Psoas muscle (tissue), 8 donors: ENCODE results near the gene MFSD6. TPM values are rescaled to one million over a fixed set of nuclear protein-coding genes. Genes with fewer than 3 reads are reported as not detected.
A peak's percentile ranks its signal among the peaks of the same experiment; 100 is the strongest.

ENCODE experiments used
- ATAC-seq, 4 donors: fragments of 200-7000 bp; cut with Tn5 transposase; one replicate each; pipeline ENCODE4 v1.9.1; 2020; ENCODE audit warnings: moderate library complexity in 3 of 4, mild to moderate bottlenecking in 2 of 4
- DNase-seq, 2 donors: peaks; one replicate each; pipeline ENCODE4 v3.0.0-alpha.2; 2020
- H3K27ac ChIP-seq: fragments of 200-600 bp; one replicate; pipeline ENCODE4 v1.8.0; 2022
- H3K27me3 ChIP-seq, 3 donors: fragments of 200-600 bp in 1 of 3; one replicate each; pipeline versions ENCODE4 v1.6.1 to v1.8.0; 2013 to 2022; ENCODE audit warnings: low read length in 2 of 3, mild to moderate bottlenecking in 2 of 3, moderate library complexity in 1 of 3; ENCODE audit not compliant: insufficient read depth in 3 of 3
- H3K36me3 ChIP-seq, 2 donors: fragments of 200-600 bp in 1 of 2; one replicate each; pipeline versions ENCODE4 v1.6.1 to v1.8.0; 2013 to 2022; ENCODE audit warnings: low read depth in 1 of 2, mild to moderate bottlenecking in 1 of 2, moderate library complexity in 1 of 2; ENCODE audit not compliant: insufficient read depth in 1 of 2
- H3K4me1 ChIP-seq: fragments of 200-600 bp; one replicate; pipeline ENCODE4 v1.8.0; 2022
- H3K4me3 ChIP-seq: fragments of 200-600 bp; one replicate; pipeline ENCODE4 v1.8.0; 2022; ENCODE audit warnings: mild to moderate bottlenecking
- H3K9me3 ChIP-seq: fragments of 200-600 bp; one replicate; pipeline ENCODE4 v1.8.0; 2022
- CTCF ChIP-seq: fragments of 200-600 bp; IDR thresholded peaks from one replicate; pipeline ENCODE4 v1.8.0; 2022; ENCODE audit warnings: antibody characterized with exemption
- WGBS, 3 donors: extraction: QIAGEN DNeasy Blood & Tissue Kit; methylation state at CpG; one replicate each; pipeline versions ENCODE4 v1.1.6 to v1.1.7; 2013; 5-methylcytosine and 5-hydroxymethylcytosine counted together
- intact Hi-C, 2 donors: fragments of 100-400 bp; cut with DNase I; formaldehyde crosslinking; loops; one replicate each; pipeline versions ENCODE4 v1.11.0 to v1.14.2; 2022
- polyA plus RNA-seq, 3 donors: library from polyadenylated mRNA; stranded (reverse); fragments of 200-250 nt; gene quantifications; one replicate each; pipeline ENCODE4 v1.2.3, GENCODE V29; 2013
- total RNA-seq, 4 donors: library from RNA; stranded (reverse); fragmentation: NEBNext Ultra II Directional in 2 of 4; extraction: Animal tissue kit (Norgen Biotek cat#: 25700) in 2 of 4; gene quantifications; one replicate each; pipeline versions ENCODE4 v1.2.1 to v1.2.4, GENCODE V29; 2021 to 2023
- donor health status: healthy with polysubstance abuse.
- donor health status: DM: no; HTN: no; CAD: no; lungs with moderate emphysema.
- donor health status: Bipolar disorder and iron deficiency.
- donor health status: healthy.
- donor health status: DM: yes; HTN: yes; CAD: no.
- donor health status: DM: no; HTN: no; CAD: no.
- donor health status: DM: no; HTN: no; CAD: no.
- donor health status: DM: yes; HTN: yes; CAD: no.

MFSD6 gene
- total and polyA plus RNA-seq, 7 donors, result 2.6 to 9.4 (median 5.0) TPM

DNA sequence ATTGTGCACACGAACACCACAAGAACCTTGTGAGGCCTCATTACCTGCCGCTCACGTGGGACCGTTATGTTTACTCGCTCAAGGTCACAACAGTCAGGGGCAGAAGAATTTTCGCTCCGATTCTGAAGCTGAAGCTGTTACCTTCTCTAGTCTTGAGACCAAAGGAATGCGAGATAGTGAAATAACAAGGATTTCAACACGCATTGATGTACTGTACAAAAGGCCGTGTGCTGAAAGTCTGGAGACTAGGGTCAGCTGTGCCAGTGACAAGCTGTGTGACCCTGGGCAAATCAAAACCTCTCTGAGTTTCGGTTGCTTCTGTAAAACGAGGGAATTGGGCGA, 125.8 kb downstream of the MFSD6 start:
- no peaks in the 10 kb centered on the region for H3K36me3 ChIP-seq
- peak overlapping the region; percentile 94 for H3K27ac ChIP-seq
- H3K27me3 ChIP-seq, result no peaks in the 10 kb centered on the region
- H3K9me3 ChIP-seq, result peaks cover 3% of the 10 kb centered on the region
- no peak for TF ChIP-seq CTCF
- H3K4me3 ChIP-seq, result peak overlapping the region; percentile 93
- intact Hi-C loops, result loop anchor here (1.0 to 5.0 kb wide), 3 partner anchors 115 to 149 kb away; partner anchors contain the start of gene NAB1 (in 1 of the 2)
- peak; percentile 4 to 52 (median 22) for ATAC-seq
- no peak for DNase-seq
- 5 to 23% (median 8%) methylated on average over 13 of the region's 13 CpGs for WGBS, 3 donors
- H3K4me1 ChIP-seq, result no peaks in the 10 kb centered on the region

DNA sequence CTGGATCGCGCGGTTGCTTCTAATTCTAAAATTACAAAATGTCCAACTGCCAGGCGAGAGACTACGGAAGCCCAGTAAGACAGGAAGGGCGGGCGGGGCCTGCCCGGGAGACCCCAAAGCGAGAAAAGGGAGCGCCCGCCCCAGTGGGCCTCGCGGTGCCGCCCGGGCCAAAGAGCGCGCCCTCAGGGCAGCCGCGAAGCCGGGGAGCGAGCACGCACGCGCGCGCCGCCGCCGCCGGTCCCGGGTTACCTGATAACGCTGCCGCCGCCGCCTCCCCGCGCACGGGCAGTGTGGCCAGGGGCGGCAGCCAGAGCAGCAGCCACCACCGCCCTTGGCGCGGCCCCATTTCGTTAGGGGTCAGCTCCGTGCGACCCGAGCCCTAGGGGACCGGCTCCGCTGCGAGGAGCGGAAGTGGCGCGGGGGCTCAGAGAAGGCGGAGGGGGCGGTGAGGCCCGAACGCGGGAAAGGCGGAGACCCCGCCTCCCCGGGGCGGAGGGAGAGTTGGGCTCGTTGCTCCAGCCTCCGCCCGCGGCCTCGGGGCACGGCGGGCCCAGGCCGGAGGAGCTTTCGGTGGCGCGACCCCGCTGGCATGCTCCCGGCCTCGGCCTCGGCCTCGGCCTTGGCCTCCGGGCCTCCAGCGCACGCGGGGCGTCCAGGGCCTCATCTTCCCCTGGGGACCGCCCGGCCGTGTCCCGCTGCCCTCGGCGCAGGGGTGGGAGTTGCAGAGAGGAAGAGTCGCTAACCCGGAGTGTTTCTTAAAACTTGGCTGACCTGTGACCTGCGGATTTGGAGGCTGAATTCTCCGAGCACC, 126.4 kb downstream of the MFSD6 start, which contains the start of gene NEMP2:
NEMP2 (minus strand) TSS at position 413 of the 811 bp plus-strand sequence; CDS start at position 346, 67 bp downstream.
- Histone ChIP-seq H3K9me3 (peaks cover 9% of the 10 kb centered on the region), H3K27ac (peak within 1 kb of the TSS; percentile 94), H3K36me3 (no peaks in the 10 kb centered on the region), H3K4me3 (peak within 1 kb of the TSS; percentile 93), H3K4me1 (no peaks in the 10 kb centered on the region), H3K27me3 (no peaks in the 10 kb centered on the region)
- peak; percentile 11 for TF ChIP-seq CTCF
- peak; percentile 94 to 96 (median 96) for ATAC-seq
- 0 to 1% (median 0%) methylated on average over 49 to 92 of the region's 92 CpGs for WGBS, 3 donors
- DNase-seq, result peak; percentile 84 to 90
- intact Hi-C loops, result loop anchor here (1.0 to 5.0 kb wide), 3 partner anchors 114 to 149 kb away; partner anchors contain the start of gene NAB1 (in 1 of the 2)

DNA sequence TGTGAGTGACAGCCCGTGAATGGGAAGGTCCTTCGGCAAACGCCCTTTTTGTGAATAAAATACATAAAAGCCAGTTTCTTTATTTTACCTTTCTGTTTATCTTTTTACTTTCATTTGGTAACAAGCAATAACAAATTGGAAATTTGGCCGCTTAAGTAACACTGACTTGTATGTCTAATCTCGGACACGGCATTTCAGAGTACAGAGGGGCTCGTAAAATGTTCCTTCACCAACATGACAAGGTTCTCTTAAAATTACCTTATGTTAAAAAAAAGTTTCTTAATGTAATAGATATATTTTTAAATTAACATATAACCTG, 126.9 kb downstream of the MFSD6 start:
- Histone ChIP-seq H3K36me3 (no peaks in the 10 kb centered on the region), H3K4me1 (no peaks in the 10 kb centered on the region), H3K27me3 (no peaks in the 10 kb centered on the region), H3K9me3 (peaks cover 15% of the 10 kb centered on the region), H3K4me3 (peak overlapping the region; percentile 93), H3K27ac (peak overlapping the region; percentile 94)
- DNase-seq (no peak), ATAC-seq (peak in 1 of 4 donors; percentile 19)
- no peak for TF ChIP-seq CTCF
- 2 to 4% (median 3%) methylated on average over 7 of the region's 7 CpGs for WGBS, 3 donors
- intact Hi-C loops, result loop anchor here in 1 of 2 donors (2.0 kb wide), 1 partner anchor 114 kb away; the partner anchor contains the start of gene NAB1

DNA sequence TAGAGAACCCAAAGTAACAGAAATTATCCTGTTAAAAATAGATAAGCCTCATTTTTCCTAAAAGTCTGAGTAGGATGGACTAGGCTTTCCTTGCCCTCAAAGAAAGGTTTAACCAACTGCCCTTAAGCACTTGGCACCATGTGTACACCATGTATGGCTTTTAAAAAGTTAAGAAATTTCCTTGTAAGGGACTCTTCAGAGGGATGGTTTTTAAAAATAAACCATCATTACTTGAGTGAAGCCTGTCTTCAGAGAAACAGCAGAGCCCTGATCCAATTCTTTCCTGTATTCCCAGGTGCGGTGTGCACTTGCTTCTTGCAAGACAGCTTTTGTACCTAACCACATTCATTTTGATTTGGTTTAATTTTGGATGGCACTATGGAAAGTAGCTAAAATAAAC, 127.4 kb downstream of the MFSD6 start:
- intact Hi-C loops, result loop anchor here in 1 of 2 donors (2.0 kb wide), 1 partner anchor 113 kb away; the partner anchor contains the start of gene NAB1
- H3K27ac ChIP-seq, result peak overlapping the region; percentile 94

More for the DNA sequence above, 127.4 kb downstream of the MFSD6 start:
- Histone ChIP-seq H3K9me3 (peaks cover 20% of the 10 kb centered on the region), H3K4me3 (peak overlapping the region; percentile 93), H3K27me3 (no peaks in the 10 kb centered on the region), H3K4me1 (no peaks in the 10 kb centered on the region), H3K36me3 (no peaks in the 10 kb centered on the region)
- DNase-seq (no peak), ATAC-seq (no peak)
- no peak for TF ChIP-seq CTCF
- WGBS, 3 donors, result 36 to 65% (median 54%) methylated on average over 1 of the region's 1 CpG
